Trophoblast cell (in vitro differentiated cells and primary cell): Measurements from ENCODE around the gene KRTAP10-8.
"Not testable (repeated sequence)": the region's sequence is repeated elsewhere in the genome, so short reads cannot be mapped to it uniquely, and the experiment has no call there.

Source experiments
- DNase-seq, 2 donors: peaks; one replicate each; pipeline ENCODE4 v3.0.0-alpha.2; 2016
- H2AFZ ChIP-seq: 2 replicates; pipeline ENCODE4 v1.6.1; 2013; ENCODE audit warnings: low read length, moderate library complexity, mild to moderate bottlenecking; ENCODE audit not compliant: insufficient read depth, poor library complexity
- H2AK5ac ChIP-seq: 2 replicates; pipeline ENCODE4 v1.6.1; 2013; ENCODE audit warnings: mild to moderate bottlenecking, low read length
- H2BK120ac ChIP-seq: 2 replicates; pipeline ENCODE4 v1.6.1; 2013; ENCODE audit warnings: low read length, mild to moderate bottlenecking, moderate library complexity; ENCODE audit not compliant: insufficient read depth, poor library complexity
- H2BK12ac ChIP-seq: 2 replicates; pipeline ENCODE4 v1.6.1; 2013; ENCODE audit warnings: mild to moderate bottlenecking, low read length, moderate library complexity
- H2BK5ac ChIP-seq: 2 replicates; pipeline ENCODE4 v1.6.1; 2013; ENCODE audit warnings: low read length, low read depth, moderate library complexity, mild to moderate bottlenecking; ENCODE audit not compliant: poor library complexity
- H3K14ac ChIP-seq: 2 replicates; pipeline ENCODE4 v1.6.1; 2013; ENCODE audit warnings: mild to moderate bottlenecking, low read length
- H3K18ac ChIP-seq: 2 replicates; pipeline ENCODE4 v1.6.1; 2013; ENCODE audit warnings: mild to moderate bottlenecking, low read length
- H3K23ac ChIP-seq: 2 replicates; pipeline ENCODE4 v1.6.1; 2013; ENCODE audit warnings: low read length
- H3K27ac ChIP-seq: 2 replicates; pipeline ENCODE4 v1.5.1; 2013; ENCODE audit warnings: low read depth, mild to moderate bottlenecking, inconsistent platforms, low read length, moderate library complexity
- H3K27me3 ChIP-seq: 2 replicates; pipeline ENCODE4 v1.6.1; 2013; ENCODE audit warnings: inconsistent platforms, mild to moderate bottlenecking, low read length, moderate library complexity; ENCODE audit not compliant: insufficient read depth
- H3K36me3 ChIP-seq, 2 experiments: 1 replicate in 1 of 2; 2 replicates in 1 of 2; pipeline ENCODE4 v1.6.1; 2013; ENCODE audit warnings: low read length in 2 of 2, mild to moderate bottlenecking in 2 of 2, moderate library complexity in 1 of 2; ENCODE audit not compliant: insufficient read depth in 2 of 2, control insufficient read depth in 1 of 2
- H3K4ac ChIP-seq: 2 replicates; pipeline ENCODE4 v1.6.1; 2013; ENCODE audit warnings: low read depth, mild to moderate bottlenecking, low read length, moderate library complexity
- H3K4me1 ChIP-seq, 2 experiments: 1 replicate in 1 of 2; 2 replicates in 1 of 2; pipeline ENCODE4 v1.6.1; 2013; ENCODE audit warnings: low read length in 2 of 2, mild to moderate bottlenecking in 2 of 2, moderate library complexity in 1 of 2; ENCODE audit not compliant: insufficient read depth in 2 of 2, control insufficient read depth in 1 of 2
- H3K4me2 ChIP-seq: 2 replicates; pipeline ENCODE4 v1.6.1; 2013; ENCODE audit warnings: inconsistent platforms, mild to moderate bottlenecking, low read length, moderate library complexity
- H3K4me3 ChIP-seq: 2 replicates; pipeline ENCODE4 v1.5.1; 2013; ENCODE audit warnings: mild to moderate bottlenecking, low read depth, low read length, inconsistent platforms
- H3K79me1 ChIP-seq: one replicate; pipeline ENCODE4 v1.6.1; 2013; ENCODE audit warnings: low read length
- H3K79me2 ChIP-seq: 2 replicates; pipeline ENCODE4 v1.6.1; 2013; ENCODE audit warnings: low read length, mild to moderate bottlenecking; ENCODE audit not compliant: control insufficient read depth, insufficient read depth, poor library complexity
- H3K9ac ChIP-seq: 2 replicates; pipeline ENCODE4 v1.6.1; 2013; ENCODE audit warnings: mild to moderate bottlenecking, low read length
- H3K9me3 ChIP-seq: 2 replicates; pipeline ENCODE4 v1.6.1; 2013; ENCODE audit warnings: low read depth, mild to moderate bottlenecking, control low read depth, inconsistent platforms, low read length; ENCODE audit not compliant: insufficient read depth
- H4K12ac ChIP-seq: 2 replicates; pipeline ENCODE4 v1.6.1; 2013; ENCODE audit warnings: low read depth, mild to moderate bottlenecking, low read length, moderate library complexity
- H4K8ac ChIP-seq: 2 replicates; pipeline ENCODE4 v1.6.1; 2013; ENCODE audit warnings: low read depth, mild to moderate bottlenecking, low read length, moderate library complexity
- H4K91ac ChIP-seq: one replicate; pipeline ENCODE4 v1.6.1; 2013; ENCODE audit warnings: low read depth, mild to moderate bottlenecking, low read length, moderate library complexity
- WGBS: extraction: QIAGEN DNeasy Blood & Tissue Kit; methylation state at CpG from one replicate; pipeline ENCODE4 v1.1.7; 2013; ENCODE audit warnings: missing lambda C conversion rate; ENCODE audit not compliant: insufficient read length, insufficient coverage; ENCODE audit errors: extremely low coverage; 5-methylcytosine and 5-hydroxymethylcytosine counted together

KRTAP10-8 gene

DNA sequence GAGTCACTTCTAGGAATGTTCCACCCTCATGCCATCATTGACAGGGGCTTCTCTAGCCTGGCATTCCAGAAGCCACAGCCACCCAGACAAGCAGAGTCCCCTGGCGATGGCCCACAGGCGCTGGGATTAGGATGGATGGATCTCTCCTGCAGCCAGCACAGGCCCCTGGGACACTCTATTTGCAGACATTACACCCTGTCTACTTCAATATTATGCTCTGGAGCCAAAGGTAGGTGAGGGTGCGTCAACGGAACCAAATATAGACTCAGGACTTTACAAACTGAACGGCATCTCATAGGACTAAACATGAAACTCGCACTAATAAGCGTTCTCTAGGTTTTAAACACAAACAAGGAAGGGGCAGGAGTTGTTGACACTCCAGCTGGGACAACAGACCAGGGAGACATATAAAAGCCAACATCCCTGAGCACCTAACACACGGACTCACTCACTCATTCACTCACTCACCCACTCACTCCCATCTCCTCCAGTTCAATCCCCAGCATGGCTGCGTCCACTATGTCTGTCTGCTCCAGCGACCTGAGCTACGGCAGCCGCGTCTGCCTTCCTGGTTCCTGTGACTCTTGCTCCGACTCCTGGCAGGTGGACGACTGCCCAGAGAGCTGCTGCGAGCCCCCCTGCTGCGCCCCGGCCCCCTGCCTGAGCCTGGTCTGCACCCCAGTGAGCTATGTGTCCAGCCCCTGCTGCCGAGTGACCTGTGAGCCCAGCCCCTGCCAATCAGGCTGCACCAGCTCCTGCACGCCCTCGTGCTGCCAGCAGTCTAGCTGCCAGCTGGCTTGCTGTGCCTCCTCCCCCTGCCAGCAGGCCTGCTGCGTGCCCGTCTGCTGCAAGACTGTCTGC is 11.5 kb upstream of the KRTAP10-8 start, which contains the start of gene KRTAP10-7:
Gene KRTAP10-7, plus strand, starts transcription at position 480 of the 861 bp plus-strand sequence. Its CDS starts 25 bp downstream, at position 505.
- H3K9me3 ChIP-seq, H2BK5ac ChIP-seq, H2BK120ac ChIP-seq, DNase-seq, H4K91ac ChIP-seq, H3K4me2 ChIP-seq, H2AK5ac ChIP-seq, H3K23ac ChIP-seq, H2BK12ac ChIP-seq, H2AFZ ChIP-seq, H3K4me1 ChIP-seq, H3K79me2 ChIP-seq, H3K9ac ChIP-seq, H4K12ac ChIP-seq, H3K18ac ChIP-seq, H4K8ac ChIP-seq, H3K27me3 ChIP-seq, H3K36me3 ChIP-seq, H3K14ac ChIP-seq, H3K79me1 ChIP-seq, H3K4ac ChIP-seq, H3K27ac ChIP-seq, H3K4me3 ChIP-seq: not testable (repeated sequence)
- no CpG with 5 or more reads among the region's 23 CpGs for WGBS

DNA sequence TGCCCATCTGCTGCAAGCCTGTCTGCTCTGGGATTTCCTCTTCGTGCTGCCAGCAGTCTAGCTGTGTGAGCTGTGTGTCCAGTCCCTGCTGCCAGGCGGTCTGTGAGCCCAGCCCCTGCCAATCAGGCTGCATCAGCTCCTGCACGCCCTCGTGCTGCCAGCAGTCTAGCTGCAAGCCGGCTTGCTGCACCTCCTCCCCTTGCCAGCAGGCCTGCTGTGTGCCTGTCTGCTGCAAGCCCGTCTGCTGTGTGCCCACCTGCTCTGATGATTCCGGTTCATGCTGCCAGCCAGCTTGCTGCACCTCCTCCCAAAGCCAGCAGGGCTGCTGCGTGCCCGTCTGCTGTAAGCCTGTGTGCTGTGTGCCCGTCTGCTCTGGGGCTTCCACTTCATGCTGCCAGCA is 10.8 kb upstream of the KRTAP10-8 start:
- not testable (repeated sequence) for H3K9ac ChIP-seq, H2BK5ac ChIP-seq, H3K4me3 ChIP-seq, H4K12ac ChIP-seq, H3K79me2 ChIP-seq, H2BK120ac ChIP-seq, H3K4me2 ChIP-seq, H3K23ac ChIP-seq, H3K27me3 ChIP-seq, H3K79me1 ChIP-seq, DNase-seq, H2AK5ac ChIP-seq, H3K9me3 ChIP-seq, H3K36me3 ChIP-seq, H3K4me1 ChIP-seq, H3K18ac ChIP-seq, H3K14ac ChIP-seq, H4K8ac ChIP-seq, H3K4ac ChIP-seq, H2AFZ ChIP-seq, H2BK12ac ChIP-seq, H4K91ac ChIP-seq, H3K27ac ChIP-seq
- WGBS: no CpG with 5 or more reads among the region's 10 CpGs

DNA sequence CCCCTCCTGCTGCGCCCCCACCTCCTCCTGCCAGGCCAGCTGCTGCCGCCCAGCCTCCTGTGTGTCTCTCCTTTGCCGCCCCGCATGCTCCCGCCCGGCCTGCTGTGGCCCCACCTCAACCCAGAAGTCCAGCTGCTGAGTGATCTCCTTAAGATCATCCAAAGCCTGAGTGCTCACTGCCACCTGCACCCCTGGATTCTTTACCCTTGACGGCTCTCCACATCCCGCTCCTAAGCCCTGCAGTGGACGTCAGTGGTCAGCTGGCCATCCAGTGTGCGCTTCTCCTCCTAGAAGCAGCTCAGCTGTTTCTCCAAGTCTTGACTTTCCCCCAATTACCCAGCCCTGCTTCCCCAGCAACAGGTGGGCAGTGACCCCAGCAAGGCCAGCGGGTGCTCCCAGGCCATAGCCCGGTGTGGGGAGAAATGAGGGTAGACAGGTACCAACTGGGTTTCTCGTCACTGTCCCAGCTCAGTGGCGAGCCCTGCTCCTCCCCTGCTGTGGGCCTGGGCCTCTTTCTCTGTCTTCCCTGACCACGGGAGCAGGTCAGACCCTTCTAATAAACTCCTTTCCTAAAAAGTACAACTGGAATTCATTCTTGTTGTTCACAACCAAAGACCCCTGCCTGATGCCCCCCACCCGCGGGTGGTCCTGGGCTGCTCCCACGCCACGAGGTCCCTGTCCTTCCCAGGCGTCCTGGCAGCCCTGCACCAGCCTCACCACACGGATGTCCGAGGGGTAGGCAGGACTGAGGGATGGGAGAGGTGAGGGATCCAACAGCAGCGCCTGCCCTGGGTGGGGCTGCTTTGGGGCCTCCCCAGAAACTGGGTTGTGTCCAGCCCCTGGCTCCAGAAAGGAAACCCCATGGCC is 10.1 kb upstream of the KRTAP10-8 start:
- Histone ChIP-seq H3K4me3 (no peak overlapping the region), H2BK12ac (no peak overlapping the region), H3K27ac (no peak overlapping the region), H2AK5ac (no peak overlapping the region), H3K27me3 (no peaks in the 10 kb centered on the region), H2BK120ac (no peak overlapping the region), H4K91ac (no peak overlapping the region), H3K9me3 (peaks cover 7% of the 10 kb centered on the region), H3K18ac (no peak overlapping the region), H3K36me3 (no peaks in the 10 kb centered on the region), H3K4me1 (no peaks in the 10 kb centered on the region), H3K4ac (no peak overlapping the region), H2AFZ (no peak overlapping the region), H3K9ac (no peak overlapping the region), H3K4me2 (no peak overlapping the region), H3K23ac (no peak overlapping the region), H3K79me1 (no peaks in the 10 kb centered on the region), H4K12ac (no peak overlapping the region), H2BK5ac (no peak overlapping the region), H4K8ac (no peak overlapping the region), H3K79me2 (no peaks in the 10 kb centered on the region), H3K14ac (no peak overlapping the region)
- DNase-seq: no peak
- no CpG with 5 or more reads among the region's 23 CpGs for WGBS

DNA sequence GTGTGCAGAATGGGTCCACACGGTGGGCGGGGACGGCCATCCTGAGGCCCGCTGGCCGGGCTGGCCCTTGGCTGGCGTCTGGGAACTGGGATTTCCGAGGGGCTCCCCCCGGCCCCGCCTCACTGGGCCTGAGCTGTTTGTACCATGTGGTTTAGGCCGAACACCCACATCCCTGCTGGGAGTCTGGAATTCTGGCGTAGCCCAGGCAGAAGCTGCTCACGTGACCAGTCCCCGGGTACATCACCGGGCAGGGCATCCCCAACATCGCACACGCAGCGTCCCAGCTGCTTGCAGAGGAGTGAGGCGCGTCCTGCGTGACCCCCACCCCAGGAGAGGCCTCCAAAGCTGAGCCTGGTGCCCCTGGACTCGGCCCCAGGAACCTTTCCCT is 9.4 kb upstream of the KRTAP10-8 start:
- Histone ChIP-seq H4K91ac (no peak overlapping the region), H2AFZ (no peak overlapping the region), H3K9me3 (peaks cover 7% of the 10 kb centered on the region), H3K9ac (no peak overlapping the region), H3K79me2 (no peaks in the 10 kb centered on the region), H3K4me3 (no peak overlapping the region), H3K36me3 (no peaks in the 10 kb centered on the region), H4K12ac (no peak overlapping the region), H2BK120ac (no peak overlapping the region), H3K4ac (no peak overlapping the region), H3K18ac (no peak overlapping the region), H4K8ac (no peak overlapping the region), H3K14ac (no peak overlapping the region), H2BK5ac (no peak overlapping the region), H2BK12ac (no peak overlapping the region), H3K27ac (no peak overlapping the region), H3K23ac (no peak overlapping the region), H3K27me3 (no peaks in the 10 kb centered on the region), H3K4me2 (no peak overlapping the region), H3K79me1 (no peaks in the 10 kb centered on the region), H2AK5ac (no peak overlapping the region), H3K4me1 (no peaks in the 10 kb centered on the region)
- no CpG with 5 or more reads among the region's 21 CpGs for WGBS
- no peak for DNase-seq
